ENCODE data around the gene POLD1.

The POLD1 gene

DNA sequence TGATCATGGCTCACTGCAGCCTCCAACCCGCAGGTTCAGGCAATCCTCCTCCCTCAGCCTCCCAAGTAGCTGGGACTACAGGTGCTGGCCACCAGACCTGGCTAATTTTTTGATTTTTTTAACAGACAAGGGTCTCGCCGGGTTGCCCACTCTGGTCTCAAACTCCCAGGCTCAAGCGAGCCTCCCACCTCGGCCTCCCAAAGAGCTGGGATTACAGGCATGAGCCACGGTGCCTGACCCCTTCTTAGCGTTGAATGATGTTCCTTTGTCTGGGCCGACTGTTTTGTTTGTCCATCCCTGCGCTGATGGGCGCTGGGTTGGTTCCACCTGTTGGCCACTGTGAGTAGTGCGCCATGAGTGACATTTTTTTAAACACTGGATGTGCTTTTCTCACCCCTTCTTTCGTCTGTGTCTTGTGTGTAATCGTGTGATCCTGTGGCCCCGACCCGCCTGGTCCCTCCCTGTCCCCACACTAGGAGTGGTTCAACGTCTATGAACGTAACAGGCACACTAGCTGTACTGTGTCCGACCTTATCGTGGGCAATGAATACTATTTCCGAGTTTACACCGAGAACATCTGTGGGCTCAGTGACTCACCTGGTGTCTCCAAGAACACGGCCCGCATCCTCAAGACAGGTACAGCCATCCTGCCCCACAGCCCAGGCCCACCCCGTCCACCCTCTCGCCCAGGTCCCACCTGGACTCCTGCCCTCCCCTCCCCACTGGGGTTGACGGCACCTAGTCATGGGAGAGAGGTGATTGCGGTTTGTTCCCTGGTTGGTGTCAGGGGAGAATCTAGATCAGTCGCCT, 77.1 kb downstream of the POLD1 start:
- in situ Hi-C loops (cut with MboI; ENCODE audit: low sequenced_read_pairs) = no loop called here

DNA sequence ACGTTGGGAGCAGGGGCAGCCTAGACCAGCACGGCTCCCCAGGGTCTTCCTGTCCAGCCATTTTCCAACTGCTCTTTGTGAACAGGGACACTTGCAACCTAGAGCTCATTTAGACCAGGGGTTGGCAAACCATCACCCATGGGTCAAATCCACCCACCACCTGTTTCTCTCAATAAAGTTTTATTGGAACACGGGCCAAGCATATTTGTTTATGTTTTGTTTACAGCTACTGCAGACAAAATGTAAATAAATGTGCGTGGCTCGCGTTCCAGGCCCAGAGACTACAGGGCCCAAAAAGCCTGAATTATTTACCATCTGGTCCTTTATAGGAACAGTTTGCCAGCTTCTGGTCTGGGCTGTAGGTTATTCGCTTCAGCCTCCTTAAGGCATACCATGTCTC, 78.8 kb downstream of the POLD1 start:
- in situ Hi-C loops (cut with MboI; ENCODE audit: low sequenced_read_pairs) = no loop called here

DNA sequence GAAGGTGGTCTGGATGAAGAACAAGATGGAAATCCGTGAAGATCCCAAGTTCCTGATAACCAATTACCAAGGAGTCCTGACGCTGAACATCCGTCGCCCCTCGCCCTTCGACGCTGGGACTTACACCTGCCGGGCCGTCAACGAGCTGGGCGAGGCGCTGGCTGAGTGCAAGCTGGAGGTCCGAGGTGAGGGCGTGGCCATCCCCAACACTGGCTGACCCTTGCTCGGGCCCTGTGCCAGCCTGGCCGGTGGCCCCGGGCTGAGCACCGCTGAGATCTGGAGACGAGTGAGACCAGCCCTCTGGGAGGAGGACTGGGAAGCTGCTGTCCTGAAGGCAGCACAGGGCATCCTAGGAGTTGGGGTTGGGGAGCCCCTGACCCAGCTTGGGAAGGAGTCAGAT, 80.2 kb downstream of the POLD1 start:
- in situ Hi-C loops (cut with MboI; ENCODE audit: low sequenced_read_pairs) = no loop called here

DNA sequence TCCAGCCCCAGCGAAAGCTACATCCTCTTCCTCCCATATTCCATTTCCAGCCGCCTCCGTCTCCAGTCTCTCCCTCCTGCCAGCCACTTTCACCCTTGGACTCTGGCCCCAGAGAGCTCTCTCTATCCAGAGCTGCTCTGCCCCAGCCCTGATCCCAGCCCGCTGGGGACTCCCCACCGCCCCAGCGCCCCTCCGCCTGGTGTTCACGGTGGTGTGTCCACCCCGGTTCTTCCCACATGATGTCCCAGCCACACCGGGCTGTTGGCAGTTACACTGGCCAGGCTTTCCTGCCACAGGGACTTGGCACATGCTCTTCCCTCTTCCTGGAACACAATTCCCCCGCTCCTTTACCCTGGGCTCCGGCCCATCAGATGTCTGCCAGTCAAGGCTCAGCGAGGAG, 80.9 kb downstream of the POLD1 start:
- in situ Hi-C loops (cut with MboI; ENCODE audit: low sequenced_read_pairs) = no loop called here

DNA sequence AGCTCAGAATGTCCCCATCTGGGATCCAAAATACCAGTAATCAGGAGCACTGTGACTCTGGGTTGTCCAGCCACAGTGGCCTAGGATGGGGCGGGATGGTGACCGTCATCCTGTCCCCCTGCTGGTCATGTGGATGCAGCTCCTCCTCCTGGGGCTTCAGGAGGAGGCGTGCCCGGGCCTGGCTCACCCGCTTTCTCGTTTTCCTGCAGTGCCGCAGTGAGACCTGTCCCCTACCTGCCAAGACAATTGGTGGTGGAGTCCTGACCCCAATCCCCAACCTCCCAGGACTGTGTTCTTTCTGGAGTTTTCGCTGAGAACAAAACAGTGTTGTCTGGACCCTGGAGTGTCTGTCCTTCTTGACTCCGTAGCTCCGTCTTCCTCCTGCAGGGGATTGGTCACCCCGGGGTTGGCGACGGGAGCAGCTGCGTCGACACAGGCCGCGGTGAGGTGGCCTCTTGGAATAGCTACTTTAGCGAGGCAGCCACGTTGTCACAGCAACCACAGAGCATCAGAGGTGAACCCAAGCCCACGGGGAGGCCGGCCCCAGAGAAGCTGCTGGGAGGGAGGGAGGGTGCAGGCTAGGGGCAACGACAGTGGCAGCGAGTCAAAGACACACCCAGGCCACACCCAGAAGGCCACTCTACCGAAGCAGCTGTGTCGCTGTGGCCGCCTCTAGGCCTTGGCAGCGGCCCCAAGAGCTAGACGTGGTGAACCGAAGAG, 82.0 kb downstream of the POLD1 start:
- in situ Hi-C loops (cut with MboI; ENCODE audit: low sequenced_read_pairs) = no loop called here

DNA sequence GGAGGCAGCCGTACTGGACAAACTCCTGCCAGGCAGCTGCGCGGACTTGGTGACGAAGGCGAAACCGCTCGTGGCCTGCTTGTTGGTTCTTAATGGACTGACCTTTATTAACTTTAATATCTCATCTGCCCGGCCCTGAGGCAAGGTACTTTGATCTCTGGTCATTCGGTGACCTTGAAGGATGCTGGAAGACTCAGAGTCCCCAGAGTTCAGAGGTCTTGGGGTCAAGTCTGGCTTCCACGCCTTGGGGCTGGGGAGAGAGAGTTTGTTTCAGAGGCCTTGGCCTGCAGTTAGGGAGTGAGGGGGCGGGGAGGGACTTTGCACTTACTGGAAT, 82.5 kb downstream of the POLD1 start:
- in situ Hi-C loops (cut with MboI; ENCODE audit: low sequenced_read_pairs) = no loop called here

DNA sequence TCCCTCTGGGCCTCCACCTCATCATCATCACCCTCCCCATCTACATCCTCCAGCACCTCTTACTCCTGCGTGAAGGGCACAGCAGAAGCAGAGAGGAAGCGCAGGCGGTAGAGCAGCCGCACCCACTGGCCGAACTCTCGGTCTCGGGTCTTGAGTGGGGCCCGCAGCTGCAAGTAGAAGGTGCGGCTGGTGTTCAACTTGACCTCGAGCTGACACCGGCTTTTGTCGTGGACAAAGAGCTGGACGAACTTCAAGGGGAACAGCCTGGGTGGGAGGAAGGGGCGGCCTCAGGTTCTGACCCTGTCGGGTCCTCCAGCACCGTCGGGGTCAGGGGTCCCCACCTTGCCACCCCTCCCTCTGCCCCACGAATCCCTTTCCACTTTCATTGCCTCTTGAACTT, 83.4 kb downstream of the POLD1 start:
- in situ Hi-C loops (cut with MboI; ENCODE audit: low sequenced_read_pairs) = no loop called here

All from hTERT RPE-1 (cell line).